D721Med (cell line): ENCODE data around the gene ZNF479.
"Not testable (repeated sequence)": the region's sequence is repeated elsewhere in the genome, so short reads cannot be mapped to it uniquely, and the experiment has no call there.

Experiments used
- DNase-seq: peaks from one replicate; pipeline ENCODE4 v3.0.0; 2011; ENCODE audit warnings: low spot score; ENCODE audit not compliant: insufficient read length
- FAIRE-seq: peaks from 2 replicates; lab custom pipeline; 2011; peaks lifted over from hg19 to GRCh38; lab: Jason Lieb, UNC
- CTCF ChIP-seq: IDR thresholded peaks from 2 replicates; pipeline ENCODE4 v1.5.1; 2012; ENCODE audit warnings: mild to moderate bottlenecking, control low read depth; ENCODE audit not compliant: insufficient read depth; ENCODE audit errors: missing control alignments

ZNF479 gene

DNA sequence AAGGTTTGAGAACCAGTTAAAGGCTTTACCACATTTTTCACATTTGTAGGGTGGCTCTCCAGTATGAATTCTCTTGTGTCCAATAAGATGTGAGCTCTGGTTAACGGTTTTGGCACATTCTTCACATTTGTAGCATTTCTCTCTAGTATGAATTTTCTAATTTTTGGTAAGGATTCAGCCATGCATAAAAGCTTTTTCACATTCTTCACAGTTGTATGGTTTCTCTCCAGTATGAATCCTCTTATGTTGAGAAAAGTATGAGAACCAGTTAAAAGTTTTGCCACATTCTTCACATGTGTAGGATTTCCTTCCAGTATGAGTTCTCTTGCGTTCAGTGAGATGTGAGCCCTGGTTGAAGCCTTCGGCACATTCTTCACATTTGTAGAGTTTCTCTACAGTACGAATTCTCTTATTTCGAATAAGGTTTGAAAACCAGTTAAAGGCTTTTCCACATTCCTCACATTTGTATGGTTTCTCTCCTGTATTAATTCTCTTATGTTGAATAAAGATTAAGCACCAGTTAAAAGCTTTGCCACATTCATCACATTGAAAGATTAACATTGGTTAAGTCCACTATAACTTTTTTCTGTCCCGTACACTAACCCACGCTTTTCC lies 33.2 kb upstream of the ZNF479 start:
- TF ChIP-seq CTCF = no peak

DNA sequence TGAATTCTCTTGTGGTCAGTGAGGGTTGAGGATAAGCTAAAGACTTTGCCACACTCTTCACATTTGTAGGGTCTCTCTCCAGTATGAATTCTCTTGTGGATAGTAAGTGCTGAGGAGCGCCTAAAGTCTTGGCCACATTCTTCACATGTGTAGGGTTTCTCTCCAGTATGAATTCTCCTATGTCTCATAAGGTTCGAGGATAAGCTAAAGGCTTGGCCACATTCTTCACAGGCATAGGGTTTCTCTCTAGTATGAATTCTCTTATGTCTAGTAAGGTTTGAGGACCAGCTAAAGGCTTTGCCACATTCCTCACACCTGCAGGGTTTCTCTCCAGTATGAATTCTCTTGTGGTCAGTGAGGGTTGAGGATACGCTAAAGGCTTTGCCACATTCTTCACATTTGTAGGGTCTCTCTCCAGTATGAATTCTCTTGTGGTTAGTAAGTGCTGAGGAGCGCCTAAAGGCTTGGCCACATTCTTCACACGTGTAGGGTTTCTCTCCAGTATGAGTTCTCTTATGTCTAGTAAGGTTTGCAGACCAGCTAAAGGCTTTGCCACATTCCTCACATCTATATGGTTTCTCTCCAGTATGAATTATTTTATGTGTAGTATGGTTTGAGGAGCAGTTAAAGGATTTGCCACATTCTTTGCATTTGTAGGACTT lies 12.0 kb downstream of the ZNF479 start:
- not testable (repeated sequence) for FAIRE-seq, DNase-seq

More for the DNA sequence above, 33.2 kb upstream of the ZNF479 start:
- FAIRE-seq = no peak
- DNase-seq = no peak
